ENCODE measurements around the gene GUF1.
A peak's percentile ranks its signal among the peaks of the same experiment; 100 is the strongest.
"Not testable (repeated sequence)": the region's sequence is repeated elsewhere in the genome, so short reads cannot be mapped to it uniquely, and the experiment has no call there.

GUF1 gene

DNA sequence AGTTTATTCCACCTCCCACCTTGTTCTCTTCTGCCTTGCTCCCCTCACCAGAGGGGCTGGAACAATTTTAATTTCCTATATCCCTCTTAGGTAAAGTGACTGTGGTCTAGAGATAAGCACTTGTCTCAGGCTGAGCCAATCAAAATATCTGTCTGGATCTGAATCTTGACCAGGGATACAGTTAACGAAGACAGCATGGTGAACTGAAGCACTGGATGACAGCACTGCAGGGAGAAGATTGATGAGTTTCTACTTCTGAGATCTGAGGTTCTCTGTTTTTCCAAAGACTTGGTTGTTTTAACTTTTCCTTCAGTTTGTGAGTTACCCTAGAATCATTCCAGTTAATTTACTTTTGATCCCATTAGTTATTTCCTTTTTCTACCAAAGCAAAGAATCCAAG lies 34.9 kb downstream of the GUF1 start:
- DNase-seq = no peak

DNA sequence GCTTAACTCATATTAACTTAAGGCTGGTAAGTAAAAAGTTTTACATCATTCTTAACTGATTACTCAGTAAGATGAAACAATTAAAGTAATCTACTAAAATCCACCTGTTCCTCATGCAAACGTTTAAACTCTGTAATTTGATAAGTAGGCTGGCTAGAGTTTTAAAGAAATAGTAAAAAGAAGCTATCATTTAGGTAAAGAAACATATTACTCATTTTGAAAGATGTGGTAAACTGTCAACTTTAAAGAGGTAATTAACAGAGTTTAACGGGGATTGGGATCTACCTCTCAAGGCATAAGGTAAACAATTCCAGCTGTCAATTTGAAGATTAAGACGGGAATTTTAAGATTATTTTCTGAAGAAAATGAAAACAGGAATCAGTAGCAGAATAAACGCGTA lies 38.4 kb downstream of the GUF1 start:
- DNase-seq = no peak

DNA sequence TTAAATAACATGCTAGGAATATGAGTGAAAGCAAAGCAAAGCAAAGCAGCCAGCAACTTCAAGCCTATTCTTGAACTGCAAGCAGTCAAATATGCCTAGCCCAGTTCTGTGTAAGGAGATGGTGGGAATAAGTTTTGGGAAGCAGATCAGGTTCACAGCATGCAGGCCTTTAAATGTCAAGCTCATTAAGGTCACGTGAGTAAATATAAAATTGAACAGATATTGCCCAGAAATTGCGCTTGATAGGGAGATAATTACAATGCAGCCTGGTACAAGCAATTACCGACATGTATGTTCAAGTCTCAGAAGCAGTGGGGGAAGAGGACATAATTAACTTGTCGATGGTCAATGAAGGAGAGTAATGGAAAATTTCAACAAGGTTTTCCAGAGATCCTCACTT lies 42.2 kb downstream of the GUF1 start:
- DNase-seq = no peak

DNA sequence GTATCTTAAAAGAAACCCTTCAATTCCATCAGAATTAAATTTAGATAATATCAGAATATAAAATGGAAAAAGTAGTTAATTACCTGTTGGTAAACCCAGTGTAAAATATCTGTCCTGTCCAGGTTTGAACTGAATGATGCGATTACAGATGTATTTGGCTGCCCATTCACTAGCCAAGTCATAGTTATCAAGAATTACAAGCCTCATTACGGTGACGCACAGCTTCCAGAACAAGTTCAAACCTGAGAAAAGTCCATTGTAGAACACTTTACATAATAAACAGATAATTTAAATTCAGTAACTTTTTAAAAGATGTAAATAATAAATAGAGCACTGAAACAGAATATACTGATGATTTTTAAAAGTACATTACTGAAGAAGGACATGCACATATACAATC lies 43.8 kb downstream of the GUF1 start:
- DNase-seq = no peak

DNA sequence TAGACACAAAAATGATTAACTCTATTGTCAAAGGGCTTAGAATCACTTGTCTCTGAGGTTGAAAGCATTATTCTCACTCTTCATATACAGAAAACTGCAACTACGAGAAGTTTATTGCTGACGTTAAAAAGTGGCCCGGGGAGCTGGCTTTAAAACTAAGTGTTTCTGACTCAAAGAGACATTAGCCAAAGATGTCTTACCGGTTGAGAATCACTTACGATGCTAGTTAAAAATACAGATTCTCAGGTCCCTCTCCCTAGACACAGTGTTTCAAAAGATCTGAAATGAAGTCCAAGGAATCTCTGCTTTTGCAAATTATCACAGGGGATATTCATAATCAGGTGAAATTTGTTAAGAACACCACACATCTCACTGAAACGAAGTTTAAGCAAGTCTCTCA lies 46.9 kb downstream of the GUF1 start:
- peak; percentile 6 for DNase-seq

DNA sequence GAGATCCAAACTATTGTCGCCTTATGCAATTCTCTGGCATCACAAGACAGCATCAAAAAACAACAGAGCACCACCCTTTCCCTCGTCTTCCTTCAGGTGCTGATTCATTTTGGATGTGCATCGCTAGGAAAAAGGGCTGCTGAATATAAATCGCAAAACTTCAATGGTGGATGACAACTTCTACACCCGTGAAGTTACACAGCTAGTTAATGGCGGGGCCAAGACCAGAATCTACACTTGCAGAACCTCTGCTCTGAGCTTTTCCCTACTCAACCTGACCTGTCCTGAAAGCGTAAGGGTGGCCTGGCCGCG lies 47.5 kb downstream of the GUF1 start:
- no peak for DNase-seq

DNA sequence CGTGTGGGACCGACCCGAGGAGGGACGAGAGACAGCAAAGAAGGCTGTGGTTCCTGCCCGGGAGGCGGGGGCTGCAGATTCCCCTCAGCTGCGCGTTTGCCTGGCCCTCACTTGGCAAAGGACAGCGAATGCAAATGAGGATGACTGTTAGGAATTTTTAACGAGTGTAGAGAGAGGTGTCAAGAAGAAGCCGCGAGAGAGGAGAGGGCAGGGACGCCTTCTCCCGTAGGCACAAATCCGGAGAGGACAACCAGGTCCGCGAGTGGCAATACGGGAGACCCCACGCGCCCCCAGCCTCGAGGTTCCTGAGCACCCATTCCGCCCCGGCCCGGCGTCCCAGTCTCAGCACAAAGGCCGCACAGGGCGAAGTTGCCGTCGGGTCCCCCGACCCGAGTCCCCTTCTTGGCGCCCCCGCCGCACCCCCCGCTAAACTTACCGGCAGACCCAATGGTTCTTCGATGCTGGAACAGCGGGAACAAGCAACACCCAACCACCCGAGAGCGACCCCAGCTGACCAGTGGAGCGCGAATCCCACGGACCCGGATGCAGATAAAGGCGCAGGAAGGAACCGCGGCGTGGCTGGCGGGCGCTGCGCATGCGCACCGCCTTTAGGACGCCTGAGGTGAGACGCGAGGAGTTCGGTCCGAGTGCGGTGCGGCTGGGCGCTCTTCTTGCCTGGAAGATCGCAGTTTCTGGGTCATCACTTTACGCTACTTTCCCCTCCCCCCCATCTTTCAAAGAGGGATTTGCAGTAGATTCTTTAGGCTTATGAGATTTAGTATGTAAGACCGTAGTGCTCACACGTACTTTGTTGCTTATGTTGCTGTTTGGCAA lies 48.0 kb downstream of the GUF1 start, which contains the start of gene GNPDA2:
Gene GNPDA2 (minus strand): TSS at position 519 of the 834 bp plus-strand sequence. CDS start 4,349 bp downstream, outside the sequence.
- DNase-seq = peak; percentile 91

DNA sequence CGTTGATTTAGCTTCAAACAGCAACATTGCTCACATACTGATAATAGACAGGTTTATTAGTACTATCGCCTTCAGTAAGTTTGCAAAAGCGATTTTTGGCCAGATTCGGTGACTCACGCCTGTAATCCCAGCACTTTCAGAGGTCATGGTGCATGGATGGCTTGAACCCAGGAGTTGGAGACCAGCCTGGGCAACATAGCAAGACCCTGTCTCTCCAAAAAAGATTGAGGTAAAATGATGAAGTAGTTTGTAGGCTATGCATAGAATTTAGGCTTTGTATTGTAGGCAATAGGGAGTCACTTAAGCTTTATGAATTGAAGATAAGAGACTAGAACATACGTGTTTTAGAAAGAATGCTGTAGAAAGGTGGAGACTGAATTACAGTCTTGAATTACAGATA lies 49.3 kb downstream of the GUF1 start:
- no peak for DNase-seq

DNA sequence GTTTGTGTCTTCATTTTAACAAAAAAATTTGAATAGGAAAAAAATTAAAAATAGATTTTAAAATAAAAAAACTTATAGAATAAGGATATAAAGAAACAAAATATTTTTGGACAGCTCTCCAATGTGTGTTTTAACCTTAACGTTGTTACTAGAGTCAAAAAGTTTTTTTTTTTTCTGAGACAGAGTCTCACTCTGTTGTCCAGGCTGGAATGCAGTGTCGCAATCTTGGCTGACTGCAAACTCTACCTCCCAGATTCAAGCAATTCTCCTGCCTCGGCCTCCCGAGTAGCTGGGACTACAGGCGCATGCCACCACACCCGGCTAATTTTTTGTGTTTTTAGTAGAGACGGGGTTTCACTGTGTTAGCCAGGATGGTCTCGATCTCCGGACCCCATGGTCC lies 50.5 kb downstream of the GUF1 start:
- DNase-seq = not testable (repeated sequence)

DNA sequence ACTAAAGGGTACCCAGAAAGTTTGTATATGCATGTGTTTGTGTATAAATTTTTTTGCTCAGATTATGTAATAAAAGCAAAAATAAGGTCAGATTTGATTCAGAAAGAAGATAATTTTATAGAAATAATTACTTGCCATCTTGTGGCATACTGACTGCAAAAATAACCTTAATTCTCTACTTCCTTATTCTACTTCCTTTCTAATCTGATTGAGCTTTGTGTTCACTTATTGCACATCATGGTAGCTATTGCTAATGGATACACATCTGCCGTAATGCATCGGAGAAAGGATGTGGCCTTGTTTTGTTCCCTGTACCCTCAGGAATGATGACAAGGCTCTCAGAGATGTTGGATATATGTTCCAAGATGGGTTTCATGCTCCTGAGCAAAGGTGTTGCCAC lies 58.7 kb downstream of the GUF1 start:
- DNase-seq = no peak

DNA sequence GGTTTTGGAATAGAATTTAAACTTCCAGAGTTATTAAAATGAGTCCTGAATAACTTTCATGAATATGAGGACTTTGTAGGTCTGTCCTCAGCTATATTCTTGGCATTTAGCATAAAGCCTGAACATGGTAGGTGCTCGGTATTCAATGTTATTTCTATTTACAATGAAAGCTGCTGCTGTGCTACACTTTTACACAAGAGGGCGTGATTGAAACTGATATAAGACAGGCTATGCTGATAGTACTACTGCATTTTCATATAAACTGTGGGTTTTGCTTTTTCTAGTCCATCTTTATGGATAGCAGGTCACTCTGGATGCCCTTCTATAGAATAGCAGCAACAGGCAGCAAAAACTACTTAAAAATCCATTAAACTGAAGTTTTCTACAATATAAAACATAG lies 60.4 kb downstream of the GUF1 start:
- no peak for DNase-seq

DNA sequence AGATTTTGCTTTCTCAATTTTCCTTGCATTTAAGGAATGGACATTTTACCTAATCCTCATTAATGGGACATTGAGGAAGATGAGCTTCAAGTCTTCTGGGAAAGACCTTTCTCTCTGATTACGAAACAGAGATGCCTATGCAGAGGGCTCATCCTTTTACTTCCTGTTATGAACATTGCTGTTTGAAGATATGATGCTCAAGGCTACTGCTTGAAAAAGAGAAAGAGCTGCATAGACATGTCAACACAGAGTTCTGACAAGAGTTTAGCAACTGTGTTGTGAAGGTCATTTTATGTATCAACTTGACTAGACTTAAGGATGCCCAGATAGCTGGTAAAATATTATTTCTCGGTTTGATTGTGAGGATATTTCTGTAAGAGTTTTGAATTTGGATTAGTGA lies 62.0 kb downstream of the GUF1 start:
- DNase-seq = no peak
